Thoracic aorta (tissue), 2 donors: ENCODE results near the gene MT1A. TPM values are rescaled to one million over a fixed set of nuclear protein-coding genes. Genes with fewer than 3 reads are reported as not detected.
A peak's percentile ranks its signal among the peaks of the same experiment; 100 is the strongest.

Experiments
- ATAC-seq: fragments of 150-250 bp; one replicate; pipeline ENCODE4 v1.8.0; 2017; ENCODE audit warnings: low read depth; ENCODE audit not compliant: insufficient number of reproducible peaks, low FRiP score
- DNase-seq: peaks from one replicate; pipeline ENCODE4 v3.0.0-alpha.2; 2020; ENCODE audit warnings: low spot score
- H3K27ac ChIP-seq, 2 donors: fragments of 200-600 bp; sonication (generic); 1 replicate in 1 of 2; 2 replicates in 1 of 2; pipeline ENCODE4 v1.5.1; 2016; ENCODE audit warnings: mild to moderate bottlenecking in 2 of 2, moderate library complexity in 2 of 2
- H3K27me3 ChIP-seq: fragments of 200-600 bp; sonication (generic); replicated peaks from 2 replicates; pipeline ENCODE4 v1.6.0; 2016; ENCODE audit warnings: mild to moderate bottlenecking; ENCODE audit not compliant: insufficient read depth
- H3K36me3 ChIP-seq: fragments of 200-600 bp; sonication (generic); one replicate; pipeline ENCODE4 v1.5.1; 2016
- H3K4me1 ChIP-seq, 2 donors: fragments of 200-600 bp; sonication (generic); 1 replicate in 1 of 2; 2 replicates in 1 of 2; pipeline versions ENCODE4 v1.5.1 to v1.6.0; 2016; ENCODE audit warnings: low read depth in 2 of 2, mild to moderate bottlenecking in 1 of 2; ENCODE audit not compliant: control insufficient read depth in 1 of 2
- H3K4me3 ChIP-seq: fragments of 200-600 bp; sonication (generic); 2 replicates; pipeline ENCODE4 v1.5.1; 2016; ENCODE audit warnings: mild to moderate bottlenecking
- H3K9me3 ChIP-seq: fragments of 200-600 bp; sonication (generic); 2 replicates; pipeline ENCODE4 v1.5.1; 2016
- total RNA-seq, 2 donors: library from RNA; depleted of rRNA; stranded (reverse); fragments of >200 nt; gene quantifications; one replicate each; pipeline versions ENCODE4 v1.1.0 to v1.2.3, GENCODE V29; 2016
- TF ChIP-seq, protein P1 (sequence below): fragments of 200-600 bp; sonication (generic); IDR thresholded peaks from one replicate; pipeline ENCODE4 v1.5.1; 2019; ENCODE audit warnings: antibody characterized with exemption

Gene MT1A
- total RNA-seq, 2 donors from 2014 or later = 6.5 to 168 TPM

DNA sequence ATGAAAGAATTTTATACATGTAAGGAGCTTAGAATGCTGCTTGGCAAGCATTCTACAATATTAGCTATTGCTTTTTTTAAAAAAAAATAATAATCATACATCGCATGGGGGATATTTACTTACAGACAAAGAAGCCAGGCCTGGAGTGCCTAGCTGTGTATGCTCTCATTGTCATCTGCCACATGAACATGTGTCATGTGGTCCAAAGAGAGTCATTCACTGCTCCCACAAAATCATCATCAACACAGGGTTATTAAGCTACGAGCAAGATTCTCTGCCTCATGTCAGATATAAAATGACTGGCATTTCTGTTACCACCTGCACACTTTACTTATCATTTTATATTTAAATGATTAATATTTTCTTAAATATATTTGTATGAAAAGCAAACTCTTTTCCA lies 14.8 kb upstream of the MT1A start:
- Histone ChIP-seq H3K27ac (no peak overlapping the region), H3K9me3 (no peaks in the 10 kb centered on the region), H3K27me3 (no peaks in the 10 kb centered on the region), H3K4me3 (no peak overlapping the region), H3K4me1 (peaks cover 0 to 5% of the 10 kb centered on the region in 2 donors), H3K36me3 (no peaks in the 10 kb centered on the region)
- DNase-seq = no peak
- ATAC-seq = no peak
- TF ChIP-seq, protein P1, sequence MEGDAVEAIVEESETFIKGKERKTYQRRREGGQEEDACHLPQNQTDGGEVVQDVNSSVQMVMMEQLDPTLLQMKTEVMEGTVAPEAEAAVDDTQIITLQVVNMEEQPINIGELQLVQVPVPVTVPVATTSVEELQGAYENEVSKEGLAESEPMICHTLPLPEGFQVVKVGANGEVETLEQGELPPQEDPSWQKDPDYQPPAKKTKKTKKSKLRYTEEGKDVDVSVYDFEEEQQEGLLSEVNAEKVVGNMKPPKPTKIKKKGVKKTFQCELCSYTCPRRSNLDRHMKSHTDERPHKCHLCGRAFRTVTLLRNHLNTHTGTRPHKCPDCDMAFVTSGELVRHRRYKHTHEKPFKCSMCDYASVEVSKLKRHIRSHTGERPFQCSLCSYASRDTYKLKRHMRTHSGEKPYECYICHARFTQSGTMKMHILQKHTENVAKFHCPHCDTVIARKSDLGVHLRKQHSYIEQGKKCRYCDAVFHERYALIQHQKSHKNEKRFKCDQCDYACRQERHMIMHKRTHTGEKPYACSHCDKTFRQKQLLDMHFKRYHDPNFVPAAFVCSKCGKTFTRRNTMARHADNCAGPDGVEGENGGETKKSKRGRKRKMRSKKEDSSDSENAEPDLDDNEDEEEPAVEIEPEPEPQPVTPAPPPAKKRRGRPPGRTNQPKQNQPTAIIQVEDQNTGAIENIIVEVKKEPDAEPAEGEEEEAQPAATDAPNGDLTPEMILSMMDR = no peak

DNA sequence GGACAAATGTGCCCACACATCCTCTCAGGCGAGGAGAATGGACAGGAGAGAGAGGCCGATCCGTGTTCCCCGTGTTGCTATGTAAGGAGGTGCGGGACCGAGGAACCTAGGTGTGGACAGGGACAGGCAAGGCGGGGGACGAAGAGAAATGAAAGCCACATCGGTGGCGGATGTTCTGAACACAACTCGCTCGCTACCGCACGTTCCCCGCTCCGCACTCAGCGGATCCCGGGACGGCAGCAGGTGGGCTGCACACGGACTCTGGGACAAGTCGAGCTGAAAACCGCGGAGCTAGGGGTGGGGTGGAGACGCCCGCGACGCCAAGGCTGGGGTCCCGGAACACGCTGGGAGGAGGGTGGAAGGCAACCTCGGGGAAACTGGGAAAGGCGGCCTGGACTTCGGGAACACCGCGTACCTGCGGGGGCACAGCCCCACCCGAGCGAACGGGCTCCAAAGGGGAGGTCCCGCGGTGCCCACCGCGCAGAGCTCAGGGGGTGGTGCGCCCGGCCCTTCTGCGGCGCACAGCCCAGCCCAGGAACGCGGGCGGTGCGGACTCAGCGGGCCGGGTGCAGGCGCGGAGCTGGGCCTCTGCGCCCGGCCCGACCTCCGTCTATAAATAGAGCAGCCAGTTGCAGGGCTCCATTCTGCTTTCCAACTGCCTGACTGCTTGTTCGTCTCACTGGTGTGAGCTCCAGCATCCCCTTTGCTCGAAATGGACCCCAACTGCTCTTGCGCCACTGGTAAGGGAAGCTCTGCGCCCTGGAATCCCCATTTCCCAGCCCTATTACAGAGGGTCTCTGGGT lies 13.1 kb upstream of the MT1A start, which contains the start of gene MT1E:
Gene MT1E, plus strand, starts transcription at position 642 of the 803 bp plus-strand sequence. Its CDS starts 71 bp downstream, at position 713.
- Histone ChIP-seq H3K27me3 (no peaks in the 10 kb centered on the region), H3K27ac (peak within 1 kb of the TSS; percentile 95 to 99), H3K36me3 (no peaks in the 10 kb centered on the region), H3K4me3 (peak within 1 kb of the TSS; percentile 77), H3K9me3 (no peaks in the 10 kb centered on the region), H3K4me1 (peaks cover 0 to 5% of the 10 kb centered on the region in 2 donors)
- TF ChIP-seq, protein P1 = no peak
- no peak for DNase-seq
- peak; percentile 61 for ATAC-seq

DNA sequence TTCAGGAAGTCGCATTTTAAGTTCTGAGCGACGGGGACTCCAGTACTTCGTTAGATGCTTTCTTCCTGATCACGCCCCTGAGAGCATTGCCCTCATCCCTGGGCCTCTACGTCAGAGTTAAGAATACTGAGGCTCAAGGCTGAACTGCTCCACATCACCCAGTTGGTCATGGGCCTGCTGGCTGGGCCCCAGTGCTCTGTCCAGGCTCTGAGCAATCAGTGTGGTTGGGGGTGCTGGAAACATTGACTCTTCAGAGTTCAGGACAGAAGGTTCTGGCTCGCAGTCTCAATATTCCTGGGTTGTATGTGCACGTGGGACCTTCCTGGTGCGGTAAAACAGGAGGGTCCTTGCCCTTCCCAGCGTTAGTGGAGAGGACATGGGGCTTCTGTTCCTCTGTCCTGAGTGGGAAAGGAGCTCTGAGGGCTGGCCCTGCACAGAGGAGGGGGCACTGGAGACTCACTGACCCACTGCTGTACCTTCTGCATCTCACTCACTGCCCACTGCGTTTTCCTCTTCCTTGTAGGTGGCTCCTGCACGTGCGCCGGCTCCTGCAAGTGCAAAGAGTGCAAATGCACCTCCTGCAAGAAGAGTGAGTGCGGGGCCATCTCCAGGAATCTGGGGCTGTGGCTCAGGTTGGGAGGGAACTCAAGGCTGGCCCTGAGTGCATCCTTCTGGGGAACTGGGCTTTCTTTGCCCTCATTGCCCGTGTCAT lies 12.4 kb upstream of the MT1A start:
- Histone ChIP-seq H3K36me3 (no peaks in the 10 kb centered on the region), H3K9me3 (no peaks in the 10 kb centered on the region), H3K4me1 (peaks cover 0 to 5% of the 10 kb centered on the region in 2 donors), H3K4me3 (peak overlapping the region; percentile 77), H3K27me3 (no peaks in the 10 kb centered on the region), H3K27ac (peak overlapping the region; percentile 95 to 99)
- ATAC-seq (peak; percentile 68), DNase-seq (peak; percentile 70)
- TF ChIP-seq, protein P1 = no peak

DNA sequence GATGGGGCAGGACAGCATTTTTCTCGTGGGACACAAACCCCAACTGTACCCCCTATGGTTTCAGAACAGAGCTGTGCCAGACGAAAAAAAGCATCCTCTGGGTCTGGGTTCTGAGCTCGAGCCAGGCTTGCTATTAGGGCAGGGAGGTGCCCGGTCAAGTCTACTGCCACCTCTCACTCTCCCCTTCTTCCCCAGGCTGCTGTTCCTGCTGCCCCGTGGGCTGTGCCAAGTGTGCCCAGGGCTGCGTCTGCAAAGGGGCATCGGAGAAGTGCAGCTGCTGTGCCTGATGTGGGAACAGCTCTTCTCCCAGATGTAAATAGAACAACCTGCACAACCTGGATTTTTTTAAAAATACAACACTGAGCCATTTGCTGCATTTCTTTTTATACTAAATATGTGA lies 11.8 kb upstream of the MT1A start:
- Histone ChIP-seq H3K4me3 (peak overlapping the region; percentile 77), H3K27ac (peak overlapping the region; percentile 95 to 99), H3K9me3 (no peaks in the 10 kb centered on the region), H3K4me1 (peaks cover 0 to 5% of the 10 kb centered on the region in 2 donors), H3K36me3 (no peaks in the 10 kb centered on the region), H3K27me3 (no peaks in the 10 kb centered on the region)
- no peak for DNase-seq
- ATAC-seq = no peak
- TF ChIP-seq, protein P1 = no peak
